Activated B cell treated with CpG ODN at 0.5 μM for 24 hours (primary cell): ENCODE data around the gene KIAA0232. TPM values are rescaled to one million over a fixed set of nuclear protein-coding genes. Genes with fewer than 3 reads are reported as not detected.

Source experiments
- ATAC-seq: fragments of 200-7000 bp; cut with Tn5 transposase; one replicate; pipeline ENCODE4 v1.10.0; 2021; ENCODE audit warnings: low read depth, mild to moderate bottlenecking, moderate library complexity
- CTCF ChIA-PET: fragments of 350-600 bp; sonication (Branson Sonifier 250); formaldehyde crosslinking; loops from one replicate; lab custom pipeline; 2021; ENCODE audit warnings: antibody characterized with exemption; lab: Charles Lee
- POLR2A ChIA-PET: fragments of 350-600 bp; sonication (Branson Sonifier 250); formaldehyde crosslinking; loops from one replicate; lab custom pipeline; 2021; ENCODE audit warnings: antibody characterized with exemption; lab: Charles Lee
- DNase-seq: peaks from one replicate; pipeline ENCODE4 v3.0.0; 2022
- H3K27ac Mint-ChIP-seq: one replicate; pipeline ENCODE4 v1.8.0; 2020; ENCODE audit warnings: mixed read lengths
- H3K27me3 Mint-ChIP-seq: one replicate; pipeline ENCODE4 v1.8.0; 2021; ENCODE audit warnings: mixed read lengths
- H3K36me3 Mint-ChIP-seq: one replicate; pipeline ENCODE4 v1.8.0; 2021; ENCODE audit warnings: low read depth, mixed read lengths
- H3K4me1 Mint-ChIP-seq: one replicate; pipeline ENCODE4 v1.8.0; 2021; ENCODE audit warnings: mixed read lengths
- H3K4me3 Mint-ChIP-seq: one replicate; pipeline ENCODE4 v1.8.0; 2020; ENCODE audit warnings: mild to moderate bottlenecking, mixed read lengths
- H3K9me3 Mint-ChIP-seq: one replicate; pipeline ENCODE4 v1.8.0; 2020; ENCODE audit warnings: mixed read lengths
- CTCF ChIP-seq: fragments of 200-600 bp; IDR thresholded peaks from one replicate; pipeline ENCODE4 v1.8.0; 2022; ENCODE audit warnings: antibody characterized with exemption, mild to moderate bottlenecking
- intact Hi-C: fragments of 100-400 bp; cut with micrococcal nuclease; formaldehyde crosslinking; loops from one replicate; pipeline ENCODE4 v1.15.1; 2024
- total RNA-seq: library from RNA; stranded (reverse); gene quantifications from 2 replicates; pipeline ENCODE4 v1.2.3, GENCODE V29; 2022

Gene KIAA0232
- total RNA-seq, 1 donor from 2014 or later = 15.5 TPM

- Mint-ChIP-seq H3K4me3 (no peak overlapping the region), H3K9me3 (no peaks in the 10 kb centered on the region), H3K27ac (no peak overlapping the region), H3K4me1 (peaks cover 6% of the 10 kb centered on the region), H3K27me3 (peaks cover 7% of the 10 kb centered on the region), H3K36me3 (no peaks in the 10 kb centered on the region)
- CTCF ChIA-PET = no interaction called here
- no peak for ATAC-seq
- no peak for DNase-seq
- intact Hi-C loops = no loop called here
- no peak for TF ChIP-seq CTCF
- POLR2A ChIA-PET = no interaction called here
Measured at GRCh38 chr4:6773106-6773505, 9.4 kb upstream of the KIAA0232 start.

- Mint-ChIP-seq H3K4me1 (peaks cover 6% of the 10 kb centered on the region), H3K9me3 (no peaks in the 10 kb centered on the region), H3K4me3 (no peak overlapping the region), H3K27ac (no peak overlapping the region), H3K36me3 (no peaks in the 10 kb centered on the region), H3K27me3 (peaks cover 7% of the 10 kb centered on the region)
- no peak for DNase-seq
- TF ChIP-seq CTCF = no peak
- POLR2A ChIA-PET = no interaction called here
- intact Hi-C loops = no loop called here
- CTCF ChIA-PET = no interaction called here
- ATAC-seq = no peak
Measured at GRCh38 chr4:6773616-6774540, 8.6 kb upstream of the KIAA0232 start.

GRCh38 chr4:6775746-6776145 is 6.8 kb upstream of the KIAA0232 start:
- intact Hi-C loops = no loop called here
- no peaks in the 10 kb centered on the region for H3K9me3 Mint-ChIP-seq
- TF ChIP-seq CTCF = no peak
- no peak overlapping the region for H3K27ac Mint-ChIP-seq
- ATAC-seq (no peak), DNase-seq (no peak)
- CTCF ChIA-PET = no interaction called here
- peaks cover 7% of the 10 kb centered on the region for H3K27me3 Mint-ChIP-seq
- peaks cover 6% of the 10 kb centered on the region for H3K4me1 Mint-ChIP-seq
- POLR2A ChIA-PET = no interaction called here
- no peak overlapping the region for H3K4me3 Mint-ChIP-seq
- no peaks in the 10 kb centered on the region for H3K36me3 Mint-ChIP-seq

GRCh38 chr4:6776920-6777635 is 5.4 kb upstream of the KIAA0232 start:
- TF ChIP-seq CTCF = no peak
- Mint-ChIP-seq H3K4me3 (no peak overlapping the region), H3K36me3 (no peaks in the 10 kb centered on the region), H3K27ac (no peak overlapping the region), H3K4me1 (peaks cover 11% of the 10 kb centered on the region), H3K27me3 (peaks cover 5% of the 10 kb centered on the region), H3K9me3 (no peaks in the 10 kb centered on the region)
- ChIA-PET CTCF (interaction anchor here (1.3 kb wide), 1 partner anchor 97 kb away, joined by 9 read pairs; no protein-coding TSS in a partner anchor), POLR2A (interaction anchor here (0.9 kb wide), 1 partner anchor 137 kb away, joined by 3 read pairs; the partner anchor contains the start of gene MRFAP1)
- ATAC-seq = no peak
- intact Hi-C loops = no loop called here
- DNase-seq = no peak
